ENCODE measurements around the gene BET1L.
A peak's percentile ranks its signal among the peaks of the same experiment; 100 is the strongest.
"Not testable (repeated sequence)": the region's sequence is repeated elsewhere in the genome, so short reads cannot be mapped to it uniquely, and the experiment has no call there.

BET1L gene, protein sequence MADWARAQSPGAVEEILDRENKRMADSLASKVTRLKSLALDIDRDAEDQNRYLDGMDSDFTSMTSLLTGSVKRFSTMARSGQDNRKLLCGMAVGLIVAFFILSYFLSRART

DNA sequence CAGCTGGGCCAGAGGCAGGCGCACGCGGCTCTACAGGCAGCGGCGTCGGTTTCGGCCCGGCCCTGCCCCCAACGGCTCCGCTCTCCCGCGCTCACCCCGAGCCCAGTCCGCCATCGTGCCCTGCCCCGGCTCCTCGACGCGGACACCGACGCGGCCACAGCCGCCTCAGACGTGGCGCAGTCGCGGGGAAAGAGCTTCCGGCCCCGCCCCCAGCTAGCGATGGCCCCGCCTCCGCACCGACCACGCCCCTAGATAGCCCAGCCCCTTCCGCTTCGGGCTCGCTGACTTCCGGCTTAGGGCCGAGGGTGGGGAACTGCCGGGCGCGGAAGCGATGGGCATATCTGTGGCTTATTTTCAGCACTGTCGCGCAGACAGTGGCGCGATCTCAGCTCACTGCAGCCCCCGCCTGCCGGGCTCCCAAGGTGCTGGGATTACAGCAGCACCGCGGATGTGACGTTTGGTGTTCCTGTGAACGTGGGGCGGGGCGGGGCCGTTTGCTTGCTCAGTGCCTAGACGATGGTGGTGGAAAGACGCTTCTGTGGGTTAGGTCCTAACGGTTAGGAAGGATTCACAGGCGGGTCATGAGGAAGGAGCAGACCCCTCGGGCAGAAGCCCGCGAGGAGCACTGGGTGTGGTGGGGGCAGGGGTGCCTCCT, at the start of gene BET1L, which contains the start of gene RIC8A:
BET1L (minus strand) TSS at position 192 of the 655 bp plus-strand sequence; CDS start at position 114, 78 bp downstream.
RIC8A (plus strand) TSS at position 501 of the 655 bp plus-strand sequence. CDS start 1,147 bp downstream, outside the sequence.
- DNase-seq = peak; percentile 98

DNA sequence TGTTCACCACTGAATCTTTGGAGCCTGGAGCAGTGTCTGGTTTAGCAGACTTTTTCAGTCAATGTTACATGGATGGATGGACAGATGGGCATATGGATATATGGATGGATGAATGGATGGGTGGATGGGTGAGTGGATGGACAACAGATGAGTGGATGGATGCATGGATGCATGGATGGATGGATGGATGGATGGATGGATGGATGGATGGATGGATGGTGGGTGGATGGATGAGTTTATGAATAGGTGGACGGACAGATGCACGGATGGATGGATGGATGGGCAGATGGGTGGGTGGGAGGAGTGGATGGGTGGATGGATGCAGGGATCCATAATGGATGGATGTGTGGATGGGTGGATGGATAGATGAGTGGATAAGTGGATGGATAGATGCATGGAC, 48.6 kb upstream of the BET1L start:
- no peak for DNase-seq

DNA sequence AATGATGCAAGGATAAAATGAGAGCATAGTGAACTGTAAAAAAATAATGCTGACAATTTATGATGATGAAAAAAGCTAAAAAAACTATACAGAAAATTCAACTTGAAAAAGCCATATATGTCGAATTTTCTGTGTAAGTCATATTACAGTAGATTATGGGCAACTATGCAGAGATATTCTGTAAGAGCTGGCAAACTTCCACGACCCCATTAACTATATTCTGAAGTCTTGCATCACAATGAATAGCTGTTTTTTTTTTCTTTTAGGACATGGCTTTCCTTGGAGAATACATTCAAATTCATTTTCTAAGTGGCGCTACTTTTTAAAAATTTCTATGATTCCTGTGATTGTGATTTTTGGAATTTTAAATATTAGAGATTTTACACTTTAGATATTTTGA, 48.0 kb upstream of the BET1L start:
- no peak for DNase-seq

DNA sequence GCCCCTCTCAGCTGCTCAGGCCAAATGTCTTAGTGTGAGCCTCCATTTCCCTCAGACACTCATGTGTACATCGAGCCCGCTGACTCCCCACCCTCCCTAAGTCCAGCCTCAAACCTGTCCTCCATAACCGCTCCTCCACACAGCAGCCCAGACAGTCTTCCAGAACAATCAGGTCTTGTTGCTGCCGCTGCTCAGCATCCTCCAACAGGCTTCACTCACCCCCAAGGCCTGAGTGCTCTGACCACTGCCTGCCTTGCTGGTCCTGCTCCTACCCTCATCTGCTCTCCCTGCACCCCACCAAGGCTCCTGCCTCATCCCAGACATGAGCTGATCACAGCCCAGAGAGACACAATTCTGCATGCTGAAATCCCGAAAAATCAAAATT, 46.7 kb upstream of the BET1L start:
- DNase-seq = no peak

DNA sequence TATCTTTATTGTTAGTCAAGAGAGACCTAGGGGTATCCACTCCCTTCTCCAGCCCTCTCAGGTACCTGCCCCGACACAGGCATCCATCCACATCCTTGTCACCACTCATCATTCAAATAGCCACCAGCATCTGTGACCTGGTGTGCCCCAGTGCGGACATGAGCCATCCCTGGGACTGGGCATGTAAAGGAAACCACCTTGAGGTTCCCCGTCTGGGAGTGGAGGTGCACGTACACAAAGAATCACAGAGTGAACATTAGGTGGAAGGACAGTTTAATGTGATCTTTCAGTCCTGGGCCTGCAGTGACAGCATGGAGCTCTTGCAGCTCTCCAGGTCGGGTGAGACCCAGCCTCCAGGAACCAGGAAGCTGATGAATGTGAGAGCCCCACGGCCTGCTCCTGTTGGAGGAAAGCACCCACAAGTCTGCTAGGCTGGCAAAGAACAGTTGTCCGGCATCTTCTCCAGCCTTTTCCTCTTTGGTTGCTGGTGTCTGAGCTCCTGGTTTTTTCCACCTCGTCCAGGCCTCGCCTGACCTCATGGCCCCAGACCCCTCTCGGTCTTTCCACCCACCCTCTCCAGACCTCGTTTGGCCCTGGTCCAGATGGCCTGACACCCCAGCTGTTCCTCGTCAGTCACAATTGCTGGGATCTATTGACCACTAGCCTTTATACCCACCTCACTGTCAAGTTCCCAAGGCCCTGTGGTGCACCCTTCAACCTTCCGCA, 46.1 kb upstream of the BET1L start:
- no peak for DNase-seq

DNA sequence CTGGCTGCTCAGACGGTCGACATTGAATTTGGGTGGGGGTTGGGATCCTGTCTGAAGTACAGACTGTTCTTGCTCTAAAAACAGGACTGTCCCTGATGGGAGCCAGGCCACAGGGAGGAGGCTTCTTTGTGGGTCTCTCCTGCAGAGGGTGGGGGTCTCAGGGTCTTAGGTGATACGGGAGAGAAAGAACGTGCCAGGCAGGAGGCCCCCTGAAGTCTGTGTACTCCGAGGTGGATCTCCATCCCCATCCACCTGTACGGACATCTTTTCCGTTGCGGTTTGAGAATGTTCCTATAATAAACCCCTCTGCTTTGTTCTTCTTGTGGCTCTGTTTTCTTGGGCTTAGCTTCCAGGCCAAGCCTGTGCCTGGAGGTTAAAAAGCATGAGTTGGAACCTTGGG, 45.5 kb upstream of the BET1L start:
- DNase-seq = no peak

DNA sequence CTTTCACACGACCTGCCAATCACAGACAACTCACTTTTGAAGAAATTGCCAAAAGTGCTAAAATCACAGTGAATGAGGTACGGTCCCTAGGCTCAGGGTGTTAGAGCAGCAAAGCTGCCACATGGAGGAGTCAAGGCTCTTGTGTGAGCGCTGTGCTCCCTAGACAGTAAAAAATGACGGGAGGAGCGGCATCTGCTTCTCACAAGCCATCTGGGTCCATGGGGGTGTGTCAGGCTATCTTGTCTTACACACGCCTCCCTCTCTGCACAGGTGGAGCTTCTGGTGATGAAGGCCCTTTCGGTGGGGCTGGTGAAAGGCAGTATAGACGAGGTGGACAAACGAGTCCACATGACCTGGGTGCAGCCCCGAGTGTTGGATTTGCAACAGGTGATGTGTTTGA, 44.4 kb upstream of the BET1L start:
- DNase-seq = no peak

DNA sequence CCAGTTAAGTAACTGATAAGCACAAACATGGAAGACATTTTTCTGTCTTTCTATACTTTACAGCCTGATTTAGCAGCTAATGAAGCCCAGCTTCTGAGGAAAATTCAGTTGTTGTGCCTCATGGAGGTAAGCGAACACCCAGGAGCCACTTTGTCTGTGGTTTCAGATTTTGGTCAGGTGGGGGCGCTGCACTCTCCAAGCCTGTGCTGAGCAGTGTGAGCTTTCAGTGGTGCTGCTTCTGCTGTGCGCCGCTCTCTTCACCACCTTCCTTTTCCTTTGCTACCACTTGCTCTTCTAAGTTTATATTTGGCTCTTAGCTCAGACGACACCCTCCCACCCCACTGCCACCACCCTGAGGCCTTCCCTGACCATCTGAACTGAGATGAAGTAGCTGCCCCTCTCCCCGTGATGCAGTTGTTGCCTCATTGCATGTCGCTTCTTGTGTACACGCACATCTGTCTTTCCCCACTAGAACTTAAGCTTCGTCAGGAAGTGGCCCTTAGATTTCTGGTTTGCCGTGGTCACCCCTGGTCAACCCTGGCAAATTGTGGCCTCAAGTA, 43.6 kb upstream of the BET1L start:
- peak; percentile 59 for DNase-seq

DNA sequence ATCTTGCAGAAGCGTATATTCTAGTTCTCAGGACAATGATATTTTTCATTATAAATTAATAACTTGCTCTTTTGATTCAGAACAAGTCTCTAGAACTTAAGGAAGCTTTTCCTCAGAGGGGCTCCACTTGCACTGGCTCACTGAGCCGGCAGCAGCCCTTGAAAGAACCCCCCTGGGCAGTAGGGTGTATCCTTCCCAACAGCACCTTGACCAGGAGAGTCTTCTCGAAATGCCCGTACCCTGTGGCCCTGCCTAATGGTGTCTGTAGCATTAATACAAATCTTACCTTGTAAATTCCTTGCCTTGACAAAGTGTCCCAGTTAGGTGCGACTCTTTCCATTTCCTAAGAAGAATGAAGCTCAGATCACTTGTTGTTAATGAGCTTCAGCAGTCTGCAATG, 43.1 kb upstream of the BET1L start:
- no peak for DNase-seq

DNA sequence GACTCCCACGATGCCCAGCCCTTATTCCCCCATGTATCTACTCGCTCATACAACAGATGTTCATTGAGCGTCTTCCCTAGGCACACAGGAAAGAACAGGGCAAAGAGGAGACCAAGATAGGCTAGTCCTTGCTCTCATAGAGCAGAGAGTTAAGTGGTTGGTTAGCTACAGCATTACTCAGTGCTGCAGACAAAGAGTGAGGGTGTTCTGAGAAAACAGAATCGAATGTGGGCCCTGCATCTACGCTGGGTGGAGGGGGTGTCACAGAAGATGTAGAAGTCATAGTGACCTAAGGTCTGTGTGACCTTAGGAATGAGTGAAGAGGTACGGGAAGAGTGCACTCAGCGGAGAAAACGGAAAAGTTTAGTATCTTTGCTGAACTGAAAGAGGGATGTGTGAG, 41.9 kb upstream of the BET1L start:
- no peak for DNase-seq

DNA sequence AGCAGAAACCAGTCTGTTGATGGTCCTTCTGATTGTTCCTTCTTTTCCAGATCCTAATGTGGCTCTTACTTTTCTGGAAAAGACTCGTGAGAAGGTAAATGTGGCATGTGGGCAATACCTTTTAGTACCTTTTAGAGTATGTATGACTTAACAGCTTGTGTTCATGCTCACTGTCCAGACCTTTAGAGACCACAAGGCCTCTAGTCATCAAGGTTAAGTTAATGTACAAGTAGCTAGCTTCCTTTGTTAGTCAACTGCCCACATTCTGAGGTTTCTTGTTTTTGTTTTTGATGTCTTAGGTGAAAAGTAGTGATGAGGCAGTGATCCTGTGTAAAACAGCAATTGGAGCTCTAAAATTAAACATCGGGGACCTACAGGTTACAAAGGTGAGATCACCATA, 37.2 kb upstream of the BET1L start:
- no peak for DNase-seq

DNA sequence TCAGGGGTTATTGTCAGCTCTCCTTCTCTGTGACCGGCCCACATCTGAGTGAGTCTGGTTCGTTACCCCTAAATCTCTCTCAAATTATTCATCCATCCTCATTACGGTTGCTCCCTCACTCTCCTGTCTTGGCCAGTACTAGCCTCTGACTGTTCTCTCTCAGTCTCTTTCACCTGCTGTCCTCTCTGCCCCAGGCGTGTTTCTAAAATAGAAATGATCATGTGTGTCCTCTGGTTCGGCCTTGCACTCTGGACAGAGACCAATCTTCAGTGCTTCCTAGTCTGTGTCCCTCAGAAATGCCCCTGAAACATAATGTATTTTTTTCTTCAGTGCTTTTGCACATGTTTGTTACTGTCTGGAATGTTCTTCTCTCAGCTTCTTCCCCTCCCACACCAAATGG, 34.4 kb upstream of the BET1L start:
- DNase-seq = no peak

DNA sequence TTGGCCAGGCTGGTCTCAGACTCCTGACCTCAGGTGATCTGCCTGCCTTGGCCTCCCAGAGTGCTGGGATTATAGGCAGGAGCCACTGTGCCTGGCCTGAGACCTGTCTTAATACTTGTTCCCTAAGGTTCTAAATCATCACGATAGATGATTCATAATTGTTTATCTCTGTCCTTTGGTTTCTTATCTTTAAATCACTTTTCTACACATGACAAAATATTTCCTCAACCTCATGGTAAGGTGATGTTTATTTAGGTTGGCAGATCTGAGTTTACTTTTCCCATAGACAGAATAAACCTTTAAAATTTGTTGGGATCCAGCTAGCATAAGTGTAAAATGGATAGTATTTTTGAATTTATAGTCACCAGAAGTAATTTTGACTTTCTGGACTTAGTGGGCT, 33.1 kb upstream of the BET1L start:
- DNase-seq = no peak

DNA sequence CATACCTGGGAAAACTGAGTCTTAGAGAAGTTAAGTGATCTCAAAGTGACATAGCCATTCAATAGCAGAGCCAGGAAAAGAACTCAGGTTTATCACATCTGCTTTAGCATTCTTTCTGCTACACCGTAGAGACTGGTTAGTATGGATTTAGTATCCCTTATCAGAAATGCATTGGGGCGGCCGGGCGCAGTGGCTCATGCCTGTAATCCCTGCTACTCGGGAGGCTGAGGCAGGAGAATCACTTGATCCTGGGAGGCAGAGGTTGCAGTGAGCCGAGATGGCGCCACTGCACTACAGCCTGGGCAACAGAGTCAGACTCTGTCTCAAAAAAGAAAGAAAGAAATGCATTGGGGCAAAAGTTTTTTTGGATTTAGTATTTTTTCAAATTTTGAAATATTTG, 31.1 kb upstream of the BET1L start:
- not testable (repeated sequence) for DNase-seq

DNA sequence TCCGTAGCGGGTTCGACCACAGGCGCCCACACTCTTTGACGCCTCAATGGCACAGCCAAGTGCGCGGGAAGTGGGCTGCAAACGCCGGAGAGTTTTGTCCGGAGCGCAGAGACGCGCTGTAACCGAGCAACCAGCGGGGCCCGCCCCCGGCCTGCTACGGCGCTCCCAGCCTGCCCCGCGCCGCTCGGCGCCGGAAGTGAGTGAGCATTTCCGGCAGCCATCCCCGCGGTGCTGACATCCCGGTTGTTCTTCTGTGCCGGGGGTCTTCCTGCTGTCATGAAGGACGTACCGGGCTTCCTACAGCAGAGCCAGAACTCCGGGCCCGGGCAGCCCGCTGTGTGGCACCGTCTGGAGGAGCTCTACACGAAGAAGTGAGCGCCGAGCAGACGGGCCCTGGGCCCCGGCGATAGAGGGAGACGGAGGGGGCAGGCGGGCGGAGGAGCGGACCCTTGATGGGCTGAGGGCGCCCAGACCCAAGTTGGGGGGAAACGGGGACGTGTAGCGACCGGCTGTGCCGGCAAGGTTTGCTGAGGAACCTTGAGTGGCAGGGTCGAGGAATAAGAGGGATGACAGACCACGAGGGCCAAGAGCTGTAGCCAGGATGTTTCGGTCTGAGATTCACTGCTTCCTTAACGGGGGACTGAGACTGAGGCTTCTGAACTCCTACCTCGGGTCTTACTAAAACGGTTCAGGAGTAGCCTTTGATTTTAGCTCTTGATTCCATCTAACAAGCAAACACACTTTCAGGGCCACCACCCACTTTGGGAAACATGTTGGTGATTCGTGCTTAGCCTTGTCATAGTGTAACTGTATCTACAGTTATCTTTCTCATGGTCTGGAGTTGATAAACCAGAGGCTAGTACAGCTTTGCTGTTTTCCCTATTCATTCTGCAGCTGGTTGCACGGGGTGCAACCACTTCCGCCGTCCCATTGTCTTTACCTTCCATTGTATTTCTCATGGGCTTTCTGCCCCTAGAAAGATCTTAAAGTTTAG, 29.9 kb upstream of the BET1L start, which contains the start of gene PSMD13:
PSMD13 (plus strand) TSS at position 203 of the 994 bp plus-strand sequence; CDS start at position 277, 74 bp downstream.
- DNase-seq = peak; percentile 93

DNA sequence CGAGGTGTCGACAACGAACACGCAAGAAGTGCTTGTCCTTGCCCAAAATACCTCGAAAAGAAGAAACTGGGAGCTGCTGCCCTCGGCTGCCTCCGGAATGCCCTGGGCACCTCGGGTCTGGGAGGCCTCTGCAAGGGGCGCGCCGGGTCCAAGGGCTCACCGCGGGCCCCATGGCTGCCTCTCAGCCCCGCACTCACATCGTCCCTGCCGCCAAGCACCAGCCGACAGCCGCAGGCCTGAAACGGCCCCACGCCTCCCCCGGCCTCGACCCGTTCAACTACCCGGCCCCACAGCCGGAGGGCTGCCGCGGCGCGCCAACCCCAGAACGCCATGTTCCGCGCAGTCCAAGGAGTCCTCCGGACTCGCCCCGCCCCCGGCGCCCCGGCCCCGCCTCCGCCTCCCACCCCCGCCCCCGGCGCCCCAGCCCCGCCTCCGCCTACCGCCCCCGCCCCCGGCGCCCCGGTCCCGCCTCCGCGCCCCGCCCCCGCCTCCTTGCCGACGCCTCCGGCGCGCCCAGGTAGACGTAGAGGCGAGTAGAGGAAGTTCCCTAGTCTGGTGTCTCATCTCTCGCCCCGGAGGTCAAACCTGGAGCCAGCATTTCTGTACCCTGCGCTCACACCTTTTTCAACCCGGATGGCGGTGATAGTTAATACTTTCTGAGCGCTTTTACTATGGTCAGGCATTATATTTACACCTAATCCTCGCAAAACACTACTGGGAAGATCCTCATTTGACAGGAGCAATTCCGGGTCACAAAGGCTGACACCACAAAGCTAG, 29.0 kb upstream of the BET1L start, which contains the start of gene SIRT3:
SIRT3 (minus strand) TSS at position 346 of the 777 bp plus-strand sequence; CDS start at position 332, 14 bp downstream.
- peak; percentile 93 for DNase-seq

DNA sequence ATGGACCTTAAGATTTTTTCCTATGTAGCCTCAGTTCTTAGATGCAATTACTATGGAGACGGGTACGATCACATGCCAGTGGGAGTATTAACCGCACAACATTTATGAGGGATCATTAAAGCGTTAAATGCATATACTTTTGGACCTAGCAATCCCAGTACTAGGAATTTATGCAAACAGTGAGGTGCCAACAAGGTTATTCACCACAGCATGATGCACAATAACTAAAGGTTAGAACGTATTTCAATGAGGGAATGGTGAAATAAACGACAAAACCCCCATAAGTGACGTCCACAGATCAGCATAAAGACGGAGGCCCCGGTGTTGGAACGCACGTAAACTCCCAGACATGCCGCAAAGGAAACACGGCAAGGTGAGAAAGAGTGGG, 28.4 kb upstream of the BET1L start:
- DNase-seq = no peak

DNA sequence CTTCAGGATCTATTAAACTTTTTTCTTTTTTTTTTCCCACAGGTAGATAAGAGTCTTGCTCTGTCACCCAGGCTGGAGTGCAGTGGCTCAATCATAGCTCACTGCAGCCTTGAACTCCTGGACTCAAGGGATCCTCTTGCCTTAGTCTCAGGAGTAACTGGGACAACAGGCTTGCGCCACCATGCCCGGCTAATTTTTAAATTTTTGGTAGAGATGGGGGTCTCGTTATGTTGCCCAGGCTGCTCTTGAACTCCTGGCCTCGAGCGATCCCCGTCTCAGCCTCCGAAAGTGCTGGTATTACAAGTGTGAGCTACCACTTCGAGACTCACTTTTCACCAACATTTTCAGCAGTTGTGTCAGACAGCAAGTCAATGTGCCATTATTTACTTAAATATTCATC, 28.0 kb upstream of the BET1L start:
- DNase-seq = no peak

DNA sequence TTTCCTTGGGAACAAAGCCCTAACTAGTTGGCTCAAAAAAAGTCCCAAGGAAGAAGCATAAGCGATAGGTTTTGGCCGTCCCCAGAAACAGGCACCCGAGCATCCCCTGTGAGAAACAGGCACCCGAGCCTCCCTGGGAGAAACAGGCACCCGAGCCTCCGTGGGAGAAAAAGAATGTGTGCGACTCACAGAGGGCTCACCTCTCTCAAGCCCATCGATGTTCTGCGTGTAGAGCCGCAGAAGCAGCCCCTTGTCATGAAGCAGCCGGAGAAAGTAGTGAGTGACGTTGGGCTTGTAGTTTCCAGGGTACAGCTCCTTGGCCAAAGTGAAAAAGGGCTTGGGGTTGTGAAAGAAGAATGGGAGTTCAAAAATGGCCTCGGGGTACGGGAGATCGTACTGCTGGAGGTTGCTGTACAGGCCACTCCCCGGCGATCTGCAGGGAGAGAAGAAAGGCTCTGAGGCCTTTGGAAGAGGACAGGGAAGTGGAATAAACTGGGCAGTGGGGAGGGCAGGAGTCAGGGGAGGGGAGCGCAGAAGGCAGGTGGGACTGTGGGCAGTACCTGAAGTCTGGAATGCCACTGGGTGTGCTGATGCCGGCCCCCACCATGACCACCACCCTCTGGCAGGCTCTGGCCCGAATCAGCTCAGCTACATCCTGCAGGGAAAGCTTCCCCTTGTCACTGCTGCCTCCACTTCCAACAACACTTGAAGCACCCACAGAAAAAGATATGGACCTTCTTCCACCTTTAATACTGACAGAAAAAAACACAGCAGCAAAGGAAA, 25.8 kb upstream of the BET1L start:
- no peak for DNase-seq

DNA sequence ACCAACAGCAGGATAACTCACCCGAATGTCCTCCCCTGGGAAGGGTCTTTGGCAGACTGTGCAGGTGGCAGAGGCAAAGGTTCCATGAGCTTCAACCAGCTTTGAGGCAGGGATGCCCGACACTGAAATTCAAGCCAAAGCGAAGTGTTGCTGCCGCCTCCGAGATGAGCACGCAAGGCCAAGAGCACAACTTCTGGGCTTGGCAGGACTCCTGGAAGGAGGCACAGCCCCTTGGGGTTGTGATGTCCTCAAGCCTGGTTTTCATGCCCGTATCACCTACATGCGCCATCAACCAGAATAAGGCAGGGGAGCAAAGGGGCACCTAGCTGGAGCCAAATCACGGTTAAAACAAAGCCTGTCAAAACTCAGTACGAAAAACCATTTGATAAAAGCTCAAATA, 23.2 kb upstream of the BET1L start:
- no peak for DNase-seq
